Transverse colon (tissue), 4 donors: Measurements from ENCODE around the gene TMEM164.

Source experiments
- CTCF ChIP-seq, 5 experiments: fragments of 200-600 bp in 3 of 5; fragments of 450-650 bp in 2 of 5; sonication (generic) in 3 of 5; IDR thresholded peaks; 1 replicate in 2 of 5; 2 replicates in 3 of 5; pipeline ENCODE4 v1.5.1; 2016 to 2017; ENCODE audit warnings: antibody characterized with exemption in 5 of 5, inconsistent platforms in 3 of 5, mild to moderate bottlenecking in 2 of 5, moderate library complexity in 1 of 5
- POLR2AphosphoS5 ChIP-seq, 3 donors: sonication (generic); formaldehyde crosslinking; IDR thresholded peaks; one replicate each; pipeline ENCODE4 v1.6.1; 2016; ENCODE audit warnings: antibody characterized with exemption in 3 of 3

- TF ChIP-seq CTCF (IDR thresholded peaks at IDR 0.05) (no peak), POLR2AphosphoS5 (IDR thresholded peaks at IDR 0.05) (no peak)
Observed at GRCh38 chrX:110097920-110098319, 95.0 kb downstream of the TMEM164 start.
